Lower leg skin (tissue), 4 donors: Measurements from ENCODE around the gene GGA1. TPM values are rescaled to one million over a fixed set of nuclear protein-coding genes. Genes with fewer than 3 reads are reported as not detected.

ENCODE experiments used
- DNase-seq, 2 donors: peaks; one replicate each; pipeline ENCODE4 v3.0.0-alpha.2; 2019; ENCODE audit warnings: low spot score in 2 of 2
- H3K4me3 ChIP-seq: fragments of 200-600 bp; sonication (generic); 2 replicates; pipeline ENCODE4 v1.5.1; 2017; ENCODE audit warnings: mild to moderate bottlenecking, low read depth; ENCODE audit not compliant: poor library complexity, severe bottlenecking
- CTCF ChIP-seq, 3 donors: fragments of 450-650 bp; IDR thresholded peaks; one replicate each; pipeline ENCODE4 v1.5.1; 2016; ENCODE audit warnings: antibody characterized with exemption in 3 of 3, mild to moderate bottlenecking in 3 of 3, moderate library complexity in 2 of 3
- POLR2A ChIP-seq, 2 donors: fragments of 450-650 bp; IDR thresholded peaks; one replicate each; pipeline ENCODE4 v1.6.1; 2016 to 2017; ENCODE audit warnings: antibody characterized with exemption in 2 of 2, mild to moderate bottlenecking in 1 of 2, moderate library complexity in 1 of 2
- WGBS, 2 donors: methylation state at CpG; one replicate each; pipeline ENCODE4 v1.1.5; 2018; 5-methylcytosine and 5-hydroxymethylcytosine counted together
- intact Hi-C: fragments of 100-400 bp; cut with DNase I; formaldehyde crosslinking; loops from one replicate; pipeline ENCODE4 v1.15.0; 2023; ENCODE audit warnings: low total_unique reads
- total RNA-seq, 4 donors: library from RNA; depleted of rRNA; stranded (reverse); fragments of >200 nt; gene quantifications; one replicate each; pipeline ENCODE4 v1.1.0, GENCODE V29; 2016

GGA1 gene
- total RNA-seq, 4 donors from 2014 or later: 50.3 to 66.0 (median 53.6) TPM

GRCh38 chr22:37674951-37675929 is 66.6 kb downstream of the GGA1 start, which contains the start of gene LGALS1:
LGALS1 (plus strand) TSS chr22:37675636; CDS start chr22:37675703, 67 bp downstream.
- peak; percentile 94 to 99 for DNase-seq

GRCh38 chr22:37675930-37676735 is 67.5 kb downstream of the GGA1 start:
- TF ChIP-seq CTCF (IDR thresholded peaks at IDR 0.05): no peak
- no peak for TF ChIP-seq POLR2A (IDR thresholded peaks at IDR 0.05)
- DNase-seq: no peak
- intact Hi-C loops: no loop called here
- WGBS, 2 donors: 21 to 23% methylated on average over 15 to 17 of the region's 17 CpGs
- H3K4me3 ChIP-seq: peak overlapping the region; percentile 40

More at GRCh38 chr22:37674951-37675929, 66.6 kb downstream of the GGA1 start, which contains the start of gene LGALS1:
- peak within 1 kb of the TSS; percentile 40 for H3K4me3 ChIP-seq
- 10 to 11% methylated on average over 32 to 34 of the region's 34 CpGs for WGBS, 2 donors
- no peak for TF ChIP-seq CTCF (IDR thresholded peaks at IDR 0.05)
- TF ChIP-seq POLR2A (IDR thresholded peaks at IDR 0.05): no peak
- intact Hi-C loops: no loop called here

GRCh38 chr22:37676736-37677492 is 68.3 kb downstream of the GGA1 start:
- H3K4me3 ChIP-seq: peak overlapping the region; percentile 40
- DNase-seq: peak; percentile 80 to 96
- intact Hi-C loops: no loop called here
- TF ChIP-seq POLR2A (IDR thresholded peaks at IDR 0.05): no peak
- no peak for TF ChIP-seq CTCF (IDR thresholded peaks at IDR 0.05)
- 0 to 2% methylated on average over 33 to 34 of the region's 42 CpGs for WGBS, 2 donors

GRCh38 chr22:37677493-37677974 is 68.9 kb downstream of the GGA1 start:
- no peak for TF ChIP-seq POLR2A (IDR thresholded peaks at IDR 0.05)
- TF ChIP-seq CTCF (IDR thresholded peaks at IDR 0.05): no peak
- DNase-seq: no peak
- H3K4me3 ChIP-seq: no peak overlapping the region
- intact Hi-C loops: no loop called here
- WGBS, 2 donors: 43 to 58% methylated on average over 15 of the region's 15 CpGs

- no peak for DNase-seq
- WGBS, 2 donors: 61 to 80% methylated on average over 17 to 18 of the region's 18 CpGs
- H3K4me3 ChIP-seq: no peak overlapping the region
- intact Hi-C loops: no loop called here
- TF ChIP-seq CTCF (IDR thresholded peaks at IDR 0.05): no peak
- no peak for TF ChIP-seq POLR2A (IDR thresholded peaks at IDR 0.05)
These were observed 69.7 kb downstream of the GGA1 start for GRCh38 chr22:37678372-37678771.
